Pancreas (tissue), 10 donors: ENCODE data around the gene CDK7. TPM values are rescaled to one million over a fixed set of nuclear protein-coding genes. Genes with fewer than 3 reads are reported as not detected.

Source experiments
- ATAC-seq, 4 donors: fragments of 200-7000 bp; cut with Tn5 transposase; one replicate each; pipeline versions ENCODE4 v1.8.0 to v1.9.1; 2020; ENCODE audit warnings: mild to moderate bottlenecking in 4 of 4, moderate library complexity in 4 of 4
- DNase-seq, 6 donors: peaks; one replicate each; pipeline ENCODE4 v3.0.0-alpha.2; 2020
- FAIRE-seq: peaks from 2 replicates; lab custom pipeline; 2012; peaks lifted over from hg19 to GRCh38; lab: Jason Lieb, UNC
- H3K27ac ChIP-seq, 4 donors: fragments of 200-600 bp; sonication (generic); 1 replicate in 3 of 4; 2 replicates in 1 of 4; pipeline versions ENCODE4 v1.5.0 to v1.8.0; 2020
- H3K27me3 ChIP-seq, 4 donors: fragments of 200-600 bp; one replicate each; pipeline ENCODE4 v1.8.0; 2021
- H3K36me3 ChIP-seq, 3 donors: fragments of 200-600 bp; sonication (generic) in 1 of 3; one replicate each; pipeline versions ENCODE4 v1.5.0 to v1.8.0; 2020 to 2021
- H3K4me1 ChIP-seq, 3 donors: fragments of 200-600 bp; one replicate each; pipeline ENCODE4 v1.8.0; 2021
- H3K4me3 ChIP-seq, 4 donors: fragments of 200-600 bp; sonication (generic) in 2 of 4; one replicate each; pipeline versions ENCODE4 v1.5.0 to v1.8.0; 2020 to 2021
- H3K9me3 ChIP-seq, 4 donors: fragments of 200-600 bp; one replicate each; pipeline ENCODE4 v1.8.0; 2021
- CTCF ChIP-seq, 4 donors: fragments of 200-600 bp; sonication (generic) in 3 of 4; IDR thresholded peaks; one replicate each; pipeline versions ENCODE4 v1.5.0 to v1.8.0; 2021; ENCODE audit warnings: antibody characterized with exemption in 4 of 4
- WGBS, 2 donors: extraction: QIAGEN DNeasy Blood & Tissue Kit; methylation state at CpG; one replicate each; pipeline ENCODE4 v1.1.7; 2013; 5-methylcytosine and 5-hydroxymethylcytosine counted together
- intact Hi-C, 3 donors: fragments of 100-400 bp; cut with DNase I; formaldehyde crosslinking; loops; one replicate each; pipeline versions ENCODE4 v1.11.1 to v1.14.2; 2022
- polyA plus RNA-seq, 2 donors: library from polyadenylated mRNA; stranded (reverse); fragments of 200-250 nt; gene quantifications; one replicate each; pipeline ENCODE4 v1.2.3, GENCODE V29; 2013
- total RNA-seq, 6 donors: library from RNA; stranded (reverse); fragmentation: NEBNext Ultra II Directional in 4 of 6; extraction: Animal tissue kit (Norgen Biotek cat#: 25700) in 4 of 6; gene quantifications; one replicate each; pipeline versions ENCODE4 v1.2.1 to v1.2.4, GENCODE V29; 2021 to 2023
- donor health status: healthy with polysubstance abuse.
- donor health status: DM: no; HTN: no; CAD: no; lungs with moderate emphysema.
- donor health status: DM: no; HTN: no; CAD: no.
- donor health status: control.
- donor health status: control.
- donor health status: Bipolar disorder and iron deficiency.
- donor health status: DM: yes; HTN: yes; CAD: no.
- donor health status: DM: no; HTN: no; CAD: no.
- donor health status: DM: no; HTN: no; CAD: no.
- donor health status: DM: yes; HTN: yes; CAD: no.

CDK7 gene
- total and polyA plus RNA-seq, 8 donors, result 6.2 to 13.6 (median 10.2) TPM

- Histone ChIP-seq H3K9me3 (no peaks in the 10 kb centered on the region), H3K36me3 (peaks cover 0 to 19% (median 0%) of the 10 kb centered on the region in 3 donors), H3K4me1 (no peaks in the 10 kb centered on the region), H3K4me3 (no peak overlapping the region), H3K27me3 (no peaks in the 10 kb centered on the region), H3K27ac (no peak overlapping the region)
- 72% methylated on average over 5 of the region's 5 CpGs for WGBS, 2 donors
- no peak for DNase-seq
- intact Hi-C loops, result no loop called here
- no peak for FAIRE-seq
- no peak for ATAC-seq
- no peak for TF ChIP-seq CTCF (IDR thresholded peaks at IDR 0.05)
Measured at GRCh38 chr5:69285448-69286116, 50.9 kb downstream of the CDK7 start.

GRCh38 chr5:69288069-69288468 is 53.4 kb downstream of the CDK7 start:
- Histone ChIP-seq H3K27ac (no peak overlapping the region), H3K9me3 (no peaks in the 10 kb centered on the region), H3K4me1 (no peaks in the 10 kb centered on the region), H3K4me3 (no peak overlapping the region), H3K36me3 (peaks cover 0 to 6% (median 0%) of the 10 kb centered on the region in 3 donors), H3K27me3 (no peaks in the 10 kb centered on the region)
- DNase-seq (no peak), FAIRE-seq (no peak), ATAC-seq (no peak)
- intact Hi-C loops, result no loop called here
- WGBS, 2 donors, result 69 to 78% methylated on average over 2 of the region's 2 CpGs
- TF ChIP-seq CTCF (IDR thresholded peaks at IDR 0.05), result no peak

GRCh38 chr5:69288688-69289087 is 54.0 kb downstream of the CDK7 start:
- H3K4me1 ChIP-seq, result no peaks in the 10 kb centered on the region
- H3K36me3 ChIP-seq, result peaks cover 0 to 6% (median 0%) of the 10 kb centered on the region in 3 donors
- H3K27me3 ChIP-seq, result no peaks in the 10 kb centered on the region
- WGBS, 2 donors, result 93 to 95% methylated on average over 1 of the region's 1 CpG
- no peak for ATAC-seq
- TF ChIP-seq CTCF (IDR thresholded peaks at IDR 0.05), result no peak
- no peak for DNase-seq
- intact Hi-C loops, result no loop called here
- H3K27ac ChIP-seq, result no peak overlapping the region
- no peaks in the 10 kb centered on the region for H3K9me3 ChIP-seq
- no peak overlapping the region for H3K4me3 ChIP-seq
- no peak for FAIRE-seq

GRCh38 chr5:69292306-69292705 is 57.6 kb downstream of the CDK7 start:
- no peaks in the 10 kb centered on the region for H3K4me1 ChIP-seq
- no peaks in the 10 kb centered on the region for H3K36me3 ChIP-seq
- 96 to 99% methylated on average over 2 of the region's 2 CpGs for WGBS, 2 donors
- H3K9me3 ChIP-seq, result no peaks in the 10 kb centered on the region
- FAIRE-seq (no peak), DNase-seq (no peak), ATAC-seq (no peak)
- no peak for TF ChIP-seq CTCF (IDR thresholded peaks at IDR 0.05)
- no peak overlapping the region for H3K4me3 ChIP-seq
- H3K27me3 ChIP-seq, result no peaks in the 10 kb centered on the region
- no peak overlapping the region for H3K27ac ChIP-seq
- intact Hi-C loops, result no loop called here

GRCh38 chr5:69293882-69294281 is 59.2 kb downstream of the CDK7 start:
- 31 to 36% methylated on average over 1 of the region's 1 CpG for WGBS, 2 donors
- Histone ChIP-seq H3K9me3 (no peaks in the 10 kb centered on the region), H3K4me3 (no peak overlapping the region), H3K27ac (no peak overlapping the region), H3K4me1 (no peaks in the 10 kb centered on the region), H3K36me3 (no peaks in the 10 kb centered on the region), H3K27me3 (no peaks in the 10 kb centered on the region)
- ATAC-seq, result peak in 1 of 4 donors; percentile 26
- no peak for DNase-seq
- TF ChIP-seq CTCF (IDR thresholded peaks at IDR 0.05), result no peak
- FAIRE-seq, result no peak
- intact Hi-C loops, result no loop called here
